GM18907 (cell line): ENCODE results near the gene GALNT1.

Source experiments
- ATAC-seq: cut with Tn5 transposase; IDR thresholded peaks from one replicate; pipeline ENCODE4 v1.9.1; 2021; ENCODE audit warnings: mild to moderate bottlenecking, moderate library complexity; ENCODE audit not compliant: unreplicated experiment

GALNT1 gene

GRCh38 chr18:35749701-35750100 lies 168.2 kb downstream of the GALNT1 start:
- no peak for ATAC-seq

GRCh38 chr18:35750929-35751328 lies 169.4 kb downstream of the GALNT1 start:
- no peak for ATAC-seq

- ATAC-seq: no peak
Observed at GRCh38 chr18:35753306-35753910, 171.9 kb downstream of the GALNT1 start.

- no peak for ATAC-seq
Observed at GRCh38 chr18:35754464-35754863, 172.9 kb downstream of the GALNT1 start.

- ATAC-seq: no peak
Observed at GRCh38 chr18:35755369-35755768, 173.8 kb downstream of the GALNT1 start.

GRCh38 chr18:35756506-35757117 lies 175.1 kb downstream of the GALNT1 start:
- ATAC-seq: peak; percentile 61
